ENCODE results near the gene UGDH.

DNA sequence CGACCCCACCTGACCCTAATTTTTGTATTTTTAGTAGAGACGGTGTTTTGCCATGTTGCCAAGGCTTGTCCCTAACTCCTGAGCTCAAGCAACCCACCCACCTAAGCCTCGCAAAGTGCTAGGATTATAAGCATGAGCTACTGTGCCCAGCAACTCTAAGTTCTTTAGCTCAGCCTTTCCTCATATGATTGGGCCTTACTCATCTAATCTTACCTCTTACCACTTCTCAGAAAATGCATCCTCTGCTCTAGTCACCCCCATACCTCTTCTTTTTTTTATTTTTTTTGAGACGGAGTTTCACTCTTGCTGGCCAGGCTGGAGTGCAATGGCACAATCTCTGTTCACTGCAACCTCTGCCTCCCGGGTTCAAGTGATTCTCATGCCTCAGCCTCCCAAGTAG is 35.6 kb upstream of the UGDH start:
- TF ChIP-seq CTCF (IDR thresholded peaks at IDR 0.05) (no peak), POLR2A (IDR thresholded peaks at IDR 0.05) (no peak), POLR2AphosphoS5 (IDR thresholded peaks at IDR 0.05) (no peak), EP300 (IDR thresholded peaks at IDR 0.05) (no peak)
